Stimulated activated CD4-positive, alpha-beta T cell treated with anti-CD3 and anti-CD28 coated beads, Interleukin-2, amount 100 ng/mL, for 48 hours (primary cell): ENCODE results near the gene NIT1.
"Not testable (repeated sequence)": the region's sequence is repeated elsewhere in the genome, so short reads cannot be mapped to it uniquely, and the experiment has no call there.

Source experiments
- DNase-seq, 2 donors: peaks; one replicate each; pipeline ENCODE4 v3.0.0-alpha.2; 2020

NIT1 gene

DNA sequence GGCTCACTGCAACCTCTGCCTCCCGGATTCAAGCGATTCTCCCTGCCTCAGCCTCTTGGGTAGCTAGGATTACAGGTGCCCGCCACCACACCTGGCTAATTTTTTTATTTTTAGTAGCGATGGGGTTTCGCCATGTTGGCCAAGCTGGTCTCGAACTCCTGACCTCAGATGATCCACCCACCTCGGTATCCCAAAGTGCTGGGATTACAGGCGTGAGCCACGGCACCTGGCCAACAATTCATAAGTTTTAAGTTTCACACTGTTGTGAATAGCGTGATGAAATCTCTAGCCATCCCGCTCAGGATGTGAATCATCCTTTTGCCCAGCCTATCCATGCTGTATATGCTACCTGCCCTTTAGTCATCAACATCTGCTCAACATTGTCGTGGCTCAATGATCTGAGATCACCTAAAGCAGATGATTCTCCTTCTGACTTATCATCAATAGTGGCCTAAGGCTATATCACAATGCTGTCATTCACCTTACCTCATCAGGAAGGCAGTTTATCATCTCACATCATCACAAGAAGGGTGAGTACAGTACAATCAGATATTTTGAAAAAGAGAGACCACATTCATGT is 2.7 kb upstream of the NIT1 start:
- no peak for DNase-seq

DNA sequence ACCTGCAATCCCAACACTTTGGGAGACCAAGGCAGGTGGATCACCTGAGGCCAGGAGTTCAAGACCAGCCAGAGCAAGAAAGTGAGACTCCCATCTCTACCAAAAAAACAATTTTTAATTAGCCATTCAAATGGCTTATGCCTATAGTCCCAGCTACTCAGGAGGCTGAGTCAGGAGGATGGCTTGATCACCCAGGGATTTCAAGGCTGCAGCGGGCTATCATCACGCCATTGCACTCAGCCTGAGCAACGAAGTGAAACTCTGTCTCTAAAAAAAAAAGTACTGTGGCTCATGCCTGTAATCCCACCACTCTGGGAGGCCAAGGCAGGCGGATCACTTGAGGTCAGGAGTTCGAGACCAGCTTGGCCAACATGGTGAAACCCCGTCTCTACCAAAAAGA is 1.9 kb upstream of the NIT1 start:
- DNase-seq, result not testable (repeated sequence)

DNA sequence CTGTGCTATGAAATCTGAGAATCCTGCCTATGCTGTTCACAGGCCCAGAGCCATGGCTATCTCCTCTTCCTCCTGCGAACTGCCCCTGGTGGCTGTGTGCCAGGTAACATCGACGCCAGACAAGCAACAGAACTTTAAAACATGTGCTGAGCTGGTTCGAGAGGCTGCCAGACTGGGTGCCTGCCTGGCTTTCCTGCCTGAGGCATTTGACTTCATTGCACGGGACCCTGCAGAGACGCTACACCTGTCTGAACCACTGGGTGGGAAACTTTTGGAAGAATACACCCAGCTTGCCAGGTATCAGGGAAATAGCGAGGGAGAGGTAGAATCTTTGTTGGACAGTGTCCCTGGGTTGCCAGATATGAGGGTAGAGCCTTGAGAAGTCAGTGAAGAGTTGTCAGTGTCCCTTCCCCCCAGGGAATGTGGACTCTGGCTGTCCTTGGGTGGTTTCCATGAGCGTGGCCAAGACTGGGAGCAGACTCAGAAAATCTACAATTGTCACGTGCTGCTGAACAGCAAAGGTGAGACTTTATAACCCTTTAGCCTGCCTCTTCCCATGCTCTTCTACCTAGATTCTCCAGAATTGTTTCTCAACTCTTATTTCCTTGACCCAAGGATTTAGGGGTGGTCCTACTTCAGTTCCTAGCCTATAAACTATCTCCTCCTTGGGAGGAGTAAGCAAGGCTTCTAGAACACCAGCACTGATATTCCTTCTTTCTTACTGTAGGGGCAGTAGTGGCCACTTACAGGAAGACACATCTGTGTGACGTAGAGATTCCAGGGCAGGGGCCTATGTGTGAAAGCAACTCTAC is 1.4 kb downstream of the NIT1 start:
- DNase-seq, result peak; percentile 51 to 52

DNA sequence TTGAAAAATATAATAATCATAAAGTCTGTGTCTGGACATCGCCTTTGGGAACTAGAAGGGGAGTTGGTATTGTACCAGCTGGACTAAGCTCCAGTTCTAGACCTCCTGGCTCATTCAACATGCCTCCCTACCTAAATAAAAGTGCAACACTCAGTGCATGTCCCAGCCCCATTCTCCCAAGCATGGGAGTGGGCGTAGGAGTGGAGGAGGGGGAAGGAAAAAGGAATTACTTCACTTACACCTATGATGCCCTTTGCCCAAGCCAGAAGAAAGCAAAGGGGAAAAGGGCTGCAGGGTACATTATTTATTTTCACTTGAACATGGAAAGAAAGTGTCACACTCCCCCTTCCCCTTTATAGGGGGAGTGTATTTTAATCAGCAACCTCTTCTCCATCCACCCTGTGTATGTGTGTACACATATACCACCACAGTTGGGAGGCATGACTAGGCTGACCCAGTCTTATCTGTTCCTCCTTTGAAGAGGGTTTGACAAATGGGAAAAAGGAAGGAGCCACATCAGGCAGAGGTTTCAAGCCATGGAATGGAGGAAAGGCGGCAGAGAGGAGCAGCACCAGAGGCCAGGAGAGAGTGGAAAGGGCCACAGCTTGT is 3.2 kb downstream of the NIT1 start:
- no peak for DNase-seq

DNA sequence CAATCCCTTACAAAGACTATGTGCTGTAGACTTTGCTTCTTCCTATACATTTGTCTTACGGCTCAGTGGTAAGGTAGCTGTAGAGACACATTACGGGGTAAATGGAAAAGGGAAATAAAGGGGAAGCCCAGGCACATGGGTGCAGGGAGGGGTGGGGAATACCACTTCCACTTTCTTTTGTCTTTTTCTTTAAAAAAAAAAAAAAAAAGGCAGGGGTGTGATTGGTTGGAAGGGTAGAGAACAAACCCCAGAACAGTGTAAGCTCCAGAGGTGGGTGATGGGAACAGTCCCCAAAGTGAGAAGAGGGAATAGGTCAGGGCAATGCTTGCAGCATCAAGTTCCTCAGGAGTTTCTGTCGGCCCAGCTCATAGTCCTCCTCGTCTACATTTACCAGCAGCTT is 3.9 kb downstream of the NIT1 start:
- no peak for DNase-seq

DNA sequence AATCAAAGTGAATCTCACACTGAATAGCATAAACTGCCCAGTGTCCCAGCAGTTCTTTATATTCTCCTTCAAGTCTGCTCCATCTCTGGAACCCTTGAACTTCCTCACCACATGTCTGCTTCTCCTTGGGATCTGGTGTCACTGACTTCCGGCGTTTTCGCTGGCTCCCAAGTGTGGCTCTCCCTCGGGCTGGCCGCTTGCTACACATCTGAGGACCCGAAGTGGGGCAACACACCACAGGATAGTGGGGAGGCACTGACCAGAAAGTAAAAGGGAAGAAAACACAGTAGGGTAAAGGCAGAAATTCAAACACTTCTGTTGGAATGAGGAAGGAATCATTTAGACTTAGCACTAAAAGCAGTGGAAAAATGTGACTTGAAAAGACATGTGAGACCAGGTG is 5.1 kb downstream of the NIT1 start:
- no peak for DNase-seq

DNA sequence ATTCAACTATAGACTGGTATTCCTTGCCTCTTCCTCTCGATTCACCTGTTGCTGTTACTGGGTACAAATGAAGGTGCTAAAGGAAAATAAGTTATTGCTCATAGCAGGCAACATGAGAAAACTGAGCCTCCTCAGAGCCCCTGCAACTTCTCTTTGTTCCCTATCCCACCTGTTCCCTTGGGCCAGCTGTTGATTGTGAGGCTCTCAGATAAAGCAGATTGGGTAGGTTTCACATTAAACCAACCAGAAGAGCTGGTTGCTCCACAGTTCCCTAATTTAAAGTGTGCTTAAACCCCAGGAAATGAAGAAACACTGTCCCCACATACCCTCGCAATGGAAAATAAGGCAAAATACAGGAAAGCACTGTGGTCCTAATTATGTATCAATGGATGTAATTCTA is 9.7 kb downstream of the NIT1 start:
- no peak for DNase-seq

DNA sequence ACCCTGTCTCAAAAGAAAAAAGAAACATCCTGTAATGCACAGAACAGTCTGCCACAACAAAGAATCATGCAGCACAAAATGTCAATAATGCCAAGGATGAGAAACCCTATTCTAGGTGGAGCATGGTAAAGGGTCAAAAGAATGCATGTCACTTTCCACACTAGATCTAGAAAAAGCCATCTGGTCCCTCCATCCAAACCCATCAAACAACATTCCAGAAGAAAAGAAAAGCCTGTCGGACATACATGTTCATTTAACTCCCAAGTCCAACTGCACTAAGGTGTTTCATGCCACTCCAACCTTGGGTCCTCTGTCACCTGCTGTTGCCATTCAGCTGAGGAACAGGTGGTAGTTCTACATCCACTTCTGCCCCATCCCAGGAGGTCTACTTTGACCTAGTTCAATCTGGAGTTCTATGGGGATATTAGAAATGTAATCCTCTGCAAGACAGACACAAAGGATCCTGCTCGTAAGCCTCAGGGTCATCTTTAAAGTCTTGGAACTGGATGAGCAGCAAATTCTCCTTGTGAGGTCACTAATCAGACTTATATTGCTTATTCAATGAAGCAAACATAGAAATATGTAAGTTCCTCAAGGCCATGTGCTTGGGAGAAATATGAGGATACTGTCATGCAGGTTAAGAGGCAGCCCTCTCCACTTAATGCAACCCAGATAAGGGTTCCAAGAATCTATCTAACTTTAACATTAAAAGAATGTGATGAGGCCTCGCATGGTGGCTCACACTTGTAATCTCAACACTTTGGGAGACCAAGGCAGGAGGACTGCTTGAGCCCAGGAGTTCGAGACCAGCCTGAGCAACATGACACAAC is 10.9 kb downstream of the NIT1 start:
- no peak for DNase-seq

DNA sequence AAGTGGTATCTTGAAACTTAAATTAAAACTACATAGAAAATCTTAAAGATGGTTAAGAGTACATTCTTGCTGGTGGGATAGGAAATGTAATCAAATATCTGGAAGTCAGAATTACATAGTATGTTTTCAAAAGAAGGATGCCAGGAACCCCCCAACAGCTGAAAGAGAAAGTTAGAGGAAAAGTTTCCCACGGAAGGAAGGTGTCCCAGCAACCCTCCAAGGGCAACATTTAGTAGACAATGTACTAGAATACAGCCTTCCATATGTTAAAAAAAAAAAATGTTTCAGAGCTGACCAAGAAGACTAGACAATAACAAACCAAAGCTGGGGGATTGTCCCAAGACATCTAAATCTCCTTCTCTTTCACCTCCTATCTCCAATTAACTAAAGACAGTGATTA is 12.4 kb downstream of the NIT1 start:
- no peak for DNase-seq

- DNase-seq, result no peak
Measured at GRCh38 chr1:161131523-161132409, 13.9 kb downstream of the NIT1 start.

DNA sequence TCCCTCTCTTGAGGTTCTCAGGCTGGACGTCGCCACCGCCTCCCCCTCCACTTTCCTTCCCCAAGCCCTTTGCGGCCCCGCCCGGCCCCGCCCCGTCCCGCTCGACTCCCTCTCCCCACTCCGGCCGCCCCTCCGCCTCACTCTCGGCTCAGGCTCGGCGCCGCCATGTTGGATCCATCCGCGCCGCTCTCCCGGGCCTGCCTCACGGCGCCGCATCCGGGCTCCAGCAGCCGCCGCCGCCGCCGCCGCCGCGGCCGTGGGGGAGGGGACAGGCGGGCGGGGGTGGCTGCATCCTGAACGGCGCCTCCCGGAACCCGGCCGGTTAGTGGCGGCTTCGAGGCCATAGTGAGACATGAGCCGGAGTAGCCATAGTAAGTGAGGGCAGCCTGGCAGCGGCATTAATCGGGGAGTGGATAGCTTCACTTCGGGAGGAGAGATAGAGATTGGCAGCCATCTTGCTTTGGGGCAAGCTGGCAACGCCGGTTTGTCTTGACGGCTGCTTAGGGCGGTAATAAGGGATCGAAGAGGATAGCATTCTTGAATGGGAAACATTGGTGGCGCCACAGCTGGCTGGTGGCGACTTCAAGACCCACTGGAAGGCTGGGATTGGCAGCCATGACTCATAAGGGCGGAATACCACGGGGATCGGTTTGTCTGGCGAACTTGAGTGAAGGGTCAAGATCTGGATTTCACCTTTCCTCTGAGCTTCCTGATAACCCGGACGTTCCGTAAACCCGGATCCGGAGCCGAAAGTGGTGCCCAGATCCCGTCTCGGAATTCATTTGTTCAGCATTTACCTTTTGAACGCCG is 14.7 kb downstream of the NIT1 start, which contains the start of gene DEDD:
TSS of gene DEDD (minus strand) at position 258 of the 810 bp plus-strand sequence. CDS start 8,205 bp downstream, outside the sequence.
- peak; percentile 73 to 83 for DNase-seq

DNA sequence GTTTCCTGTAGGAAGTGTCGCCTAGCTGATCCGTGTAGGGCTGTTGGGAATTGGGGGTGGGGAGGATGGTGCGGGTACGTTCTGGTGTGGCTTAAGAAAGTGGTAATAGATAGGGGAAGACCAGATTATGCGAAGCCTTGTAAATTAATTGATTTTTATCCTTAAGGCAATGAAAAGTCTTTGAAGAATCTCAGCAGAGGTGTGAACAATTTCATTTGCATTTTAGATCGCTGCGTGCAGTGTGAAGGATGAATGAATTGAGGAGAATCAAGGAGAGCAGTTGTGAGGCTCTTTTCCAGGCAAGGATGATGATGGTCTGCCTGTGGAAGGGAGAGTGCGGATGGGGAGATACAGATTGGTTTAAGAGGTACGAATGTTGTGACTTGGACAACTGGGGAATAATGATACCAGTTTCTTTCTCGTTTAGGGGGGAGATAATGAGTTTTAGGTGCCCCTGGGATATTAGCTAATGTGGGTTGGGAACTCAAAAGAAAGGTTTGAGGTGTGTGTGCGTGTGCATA is 15.4 kb downstream of the NIT1 start:
- DNase-seq, result no peak

GRCh38 chr1:161137881-161138280 is 20.0 kb downstream of the NIT1 start:
- DNase-seq, result no peak

GRCh38 chr1:161138431-161138830 is 20.5 kb downstream of the NIT1 start:
- DNase-seq, result no peak

DNA sequence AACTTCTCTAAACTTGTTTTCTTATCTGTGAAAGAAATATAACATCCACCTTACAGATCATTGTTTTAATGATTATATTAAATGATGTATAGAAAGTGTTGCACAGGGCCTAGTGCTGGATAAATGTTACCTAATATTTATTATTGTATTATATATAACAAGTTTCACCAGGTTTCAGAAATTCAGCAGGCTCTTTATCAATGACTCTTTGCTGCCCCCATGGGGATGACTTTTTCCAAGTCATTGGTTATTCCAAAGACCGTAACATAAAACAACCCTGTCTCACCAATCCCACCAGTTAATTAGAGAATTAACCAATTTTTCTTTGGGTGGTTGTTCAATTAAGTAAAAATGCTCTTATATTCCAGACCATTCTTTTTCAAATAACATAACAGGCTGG is 21.9 kb downstream of the NIT1 start:
- DNase-seq, result peak in 1 of 2 donors; percentile 25

GRCh38 chr1:161140755-161141400 is 23.0 kb downstream of the NIT1 start:
- no peak for DNase-seq

DNA sequence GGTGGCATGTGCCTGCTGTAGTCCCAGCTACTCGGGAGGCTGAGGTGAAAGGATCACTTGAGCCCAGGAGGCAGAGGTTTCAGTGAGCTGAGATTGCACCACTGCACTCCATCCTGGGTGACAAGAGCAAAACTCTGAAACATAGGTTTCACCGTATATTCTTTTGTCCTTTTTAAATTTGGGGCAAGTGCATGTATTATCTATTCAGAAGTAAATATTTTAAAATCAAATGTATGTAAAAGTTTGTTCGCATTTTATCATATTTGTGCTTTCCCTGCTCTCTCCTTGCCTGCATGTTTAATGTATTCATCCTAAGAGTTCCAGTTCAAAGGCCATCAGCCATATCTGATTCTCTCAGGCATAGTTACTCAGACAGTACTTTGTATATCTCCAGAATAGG is 27.9 kb downstream of the NIT1 start:
- no peak for DNase-seq

DNA sequence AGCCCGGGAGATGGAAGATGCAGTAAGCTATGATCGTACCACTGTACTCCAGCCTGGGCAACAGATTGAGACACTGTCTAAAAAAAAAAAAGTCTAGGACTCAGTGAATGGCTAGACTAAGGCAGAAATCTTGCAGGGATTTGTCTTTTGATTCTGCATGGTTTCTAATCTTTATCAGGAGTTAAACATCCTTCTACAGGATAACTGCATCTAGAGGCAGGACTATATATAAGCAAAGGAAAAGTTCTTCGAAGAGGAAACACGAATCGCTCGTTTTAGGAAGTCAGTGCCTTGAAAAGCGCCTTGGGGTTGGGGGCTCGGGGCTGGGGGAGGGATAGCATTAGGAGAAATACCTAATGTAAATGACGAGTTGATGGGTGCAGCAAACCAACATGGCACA is 35.3 kb downstream of the NIT1 start:
- no peak for DNase-seq

GRCh38 chr1:161153682-161154337 is 35.9 kb downstream of the NIT1 start, which contains the start of gene UFC1:
Gene UFC1, plus strand, starts transcription at chr1:161153978. Its CDS starts 20 bp downstream, at chr1:161153998.
- peak; percentile 65 to 66 for DNase-seq

DNA sequence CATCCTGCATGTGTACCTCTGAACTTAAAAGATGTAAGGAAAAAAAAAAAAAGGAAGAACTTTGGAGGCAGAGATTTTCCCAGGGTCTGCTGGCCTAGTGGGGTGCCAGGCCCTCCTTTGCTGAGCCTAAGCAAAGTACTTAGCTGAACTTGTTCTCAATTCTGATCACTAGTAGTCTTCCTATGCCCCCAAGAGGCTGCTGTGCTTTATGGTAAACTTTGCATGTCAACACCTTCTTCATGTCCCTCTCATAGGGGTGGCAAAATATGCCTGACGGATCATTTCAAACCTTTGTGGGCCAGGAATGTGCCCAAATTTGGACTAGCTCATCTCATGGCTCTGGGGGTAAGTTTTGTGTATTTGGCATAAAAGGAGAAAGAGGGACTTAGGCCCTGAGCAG is 40.0 kb downstream of the NIT1 start:
- DNase-seq, result no peak
